GM18858 (cell line): Measurements from ENCODE around the gene WDR73.
A peak's percentile ranks its signal among the peaks of the same experiment; 100 is the strongest.
"Not testable (repeated sequence)": the region's sequence is repeated elsewhere in the genome, so short reads cannot be mapped to it uniquely, and the experiment has no call there.

Source experiments
- ATAC-seq: cut with Tn5 transposase; IDR thresholded peaks from one replicate; pipeline ENCODE4 v1.9.1; 2021; ENCODE audit not compliant: unreplicated experiment

The WDR73 gene

DNA sequence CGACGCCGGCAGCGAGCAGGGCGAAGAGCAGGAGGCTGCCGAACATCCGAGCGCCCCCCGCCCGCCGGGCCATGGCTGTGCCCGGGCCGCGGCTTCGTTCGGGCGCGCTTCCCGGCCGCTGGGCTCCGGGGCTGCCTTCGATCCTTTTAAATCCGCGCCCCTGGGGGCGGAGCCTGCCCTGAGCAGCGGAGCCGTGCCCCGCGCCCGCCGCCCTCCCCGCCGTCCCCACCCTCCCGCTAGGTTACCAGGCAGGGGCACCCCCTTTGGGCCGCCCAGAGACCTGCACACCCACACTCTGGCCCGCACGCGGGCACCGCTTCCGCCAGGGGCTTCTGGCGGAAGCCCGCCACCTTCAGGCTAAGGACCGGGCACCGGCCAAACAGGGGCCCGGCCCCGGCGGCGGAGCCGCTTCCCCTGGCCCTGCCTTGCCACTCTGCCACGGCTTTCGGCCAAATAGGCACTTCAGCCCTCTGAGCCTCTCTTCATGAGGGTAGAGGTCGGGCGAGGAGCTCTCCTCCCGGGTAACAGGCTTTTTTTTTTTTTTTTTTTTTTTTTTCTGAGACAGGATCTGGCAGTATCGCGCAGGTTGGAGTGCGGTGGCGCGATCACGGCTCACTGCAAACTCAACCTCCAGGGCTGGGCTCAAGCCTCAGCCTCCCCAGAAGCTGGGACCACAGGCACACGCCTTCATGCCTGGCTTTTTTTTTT, 4.2 kb upstream of the WDR73 start, which contains the start of gene NMB:
Gene NMB, minus strand, starts transcription at position 120 of the 708 bp plus-strand sequence. Its CDS starts 47 bp downstream, at position 73.
- ATAC-seq = peak; percentile 52

DNA sequence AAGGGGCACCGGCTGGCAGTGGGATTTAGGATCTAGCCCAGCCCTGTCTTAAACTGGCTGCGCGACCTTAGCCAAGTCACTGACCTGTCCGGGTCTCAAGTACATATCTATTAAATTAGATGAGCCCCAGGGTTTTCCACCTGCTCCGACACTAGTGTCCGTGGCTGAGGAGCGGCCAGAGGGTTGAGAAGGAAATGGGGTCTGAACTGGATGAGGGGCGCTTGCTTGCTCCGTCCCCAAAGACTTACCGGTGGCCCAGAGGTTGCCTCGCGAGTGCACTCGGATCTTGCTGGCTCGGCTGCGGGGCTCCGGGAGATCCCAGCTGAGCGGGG, 3.6 kb upstream of the WDR73 start:
- no peak for ATAC-seq

DNA sequence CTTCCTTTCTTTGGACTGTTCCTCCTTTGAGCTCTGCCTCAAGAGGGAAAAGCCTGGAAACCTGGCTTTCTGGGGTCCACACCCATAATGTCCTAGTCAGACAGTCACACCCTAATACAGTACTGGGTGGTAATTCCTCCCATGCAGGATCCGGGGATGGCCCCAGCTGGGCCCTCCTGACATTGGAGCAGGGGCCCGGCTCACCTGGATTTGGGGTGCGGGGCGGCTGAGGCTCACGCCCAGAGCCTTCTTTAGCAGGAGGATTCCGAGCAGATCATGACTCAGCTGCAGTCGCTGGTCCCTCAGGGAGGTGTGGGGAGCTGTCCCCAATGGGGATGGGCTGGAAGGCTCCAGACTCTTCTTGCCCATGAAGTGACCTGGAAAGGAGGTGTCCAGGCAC, 2.9 kb upstream of the WDR73 start:
- no peak for ATAC-seq

DNA sequence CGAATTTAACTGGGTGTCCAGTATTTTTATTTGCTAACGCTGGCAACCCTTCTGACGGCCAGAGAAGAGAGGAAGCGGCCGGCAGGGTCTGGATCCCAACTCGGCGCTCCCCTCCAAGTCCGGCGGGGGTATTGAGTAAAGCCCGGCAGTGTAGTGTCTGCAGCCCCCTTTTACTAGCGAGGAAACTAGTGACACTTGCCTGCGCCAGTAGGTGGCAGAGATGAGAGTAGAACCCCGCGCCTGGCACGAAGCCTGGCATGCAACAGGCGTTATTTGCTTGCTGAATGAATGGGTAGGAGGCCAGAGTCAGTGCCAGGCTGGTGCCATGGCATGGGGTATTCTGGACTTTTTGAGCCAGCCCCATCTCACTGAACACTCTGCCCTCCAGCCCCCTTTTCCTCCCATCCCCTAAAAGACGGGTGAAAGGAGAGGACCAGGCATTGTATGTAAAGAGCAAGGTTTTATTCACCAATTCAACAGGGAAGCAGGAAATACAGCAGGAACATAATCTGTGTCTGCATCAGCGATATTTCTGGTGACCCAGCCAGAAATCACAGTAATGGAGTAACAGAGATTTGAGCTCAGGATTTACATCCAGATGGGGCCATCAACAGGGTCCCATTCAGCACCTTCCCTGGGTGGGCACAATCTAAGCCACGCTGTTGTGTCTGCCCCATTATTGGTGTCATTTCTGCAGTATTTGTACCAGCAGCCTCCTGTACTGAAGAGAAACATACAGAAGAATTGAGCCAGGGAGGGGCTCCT, 788 bp upstream of the WDR73 start:
- ATAC-seq = no peak

DNA sequence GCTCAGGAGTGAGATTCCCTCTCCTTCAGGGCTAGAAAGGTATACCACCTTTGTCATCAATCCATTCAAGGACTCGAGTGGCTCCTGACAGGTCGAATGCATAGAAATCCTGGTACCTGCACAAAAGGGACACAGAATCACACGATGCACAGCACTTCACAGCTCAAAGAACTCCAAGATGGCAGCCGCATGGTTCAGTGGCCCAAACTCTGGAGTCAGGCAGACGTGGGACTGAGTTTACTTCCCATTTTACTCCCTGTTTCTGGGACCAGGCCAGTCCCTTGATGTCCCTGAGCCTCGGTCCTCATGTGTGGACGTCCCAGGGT, 536 bp downstream of the WDR73 start:
- no peak for ATAC-seq

DNA sequence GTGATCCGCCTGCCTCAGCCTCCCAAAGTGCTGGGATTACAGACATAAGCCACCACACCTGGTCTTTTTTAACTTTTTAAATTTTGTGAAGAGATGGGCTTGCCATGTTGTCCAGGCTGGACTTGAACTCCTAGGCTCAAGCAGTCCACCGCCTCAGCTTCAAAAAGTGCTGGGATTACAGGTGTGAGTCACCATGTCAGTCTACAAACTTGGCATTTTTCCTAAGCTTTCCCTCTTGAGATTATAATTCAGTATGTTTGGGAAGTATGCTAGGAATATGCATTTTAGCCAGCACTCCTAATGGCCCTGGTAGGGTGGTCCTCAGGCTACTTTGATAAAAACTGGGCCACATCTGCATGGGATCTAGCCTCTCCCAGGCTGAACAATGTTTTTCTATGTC, 4.4 kb downstream of the WDR73 start:
- ATAC-seq = no peak

DNA sequence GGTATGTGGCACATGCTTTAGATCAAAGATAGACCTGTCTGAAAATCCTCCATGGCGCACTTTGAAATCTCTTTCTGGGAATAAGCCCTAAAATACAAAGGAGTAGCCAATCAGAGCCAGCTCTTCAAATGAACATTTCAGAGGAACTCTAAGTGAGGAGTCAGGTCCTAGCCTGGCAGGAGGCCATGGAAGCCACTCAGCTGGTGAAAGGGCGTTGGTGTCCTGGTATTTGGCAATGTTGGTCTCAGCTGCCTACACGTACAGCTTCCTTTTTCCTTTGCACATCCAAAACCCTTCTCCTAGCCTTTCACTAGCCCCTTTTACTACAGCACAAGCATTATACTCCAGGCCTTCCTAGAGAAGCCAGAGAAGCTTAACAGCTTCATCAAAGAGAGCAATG, 5.5 kb downstream of the WDR73 start:
- no peak for ATAC-seq

DNA sequence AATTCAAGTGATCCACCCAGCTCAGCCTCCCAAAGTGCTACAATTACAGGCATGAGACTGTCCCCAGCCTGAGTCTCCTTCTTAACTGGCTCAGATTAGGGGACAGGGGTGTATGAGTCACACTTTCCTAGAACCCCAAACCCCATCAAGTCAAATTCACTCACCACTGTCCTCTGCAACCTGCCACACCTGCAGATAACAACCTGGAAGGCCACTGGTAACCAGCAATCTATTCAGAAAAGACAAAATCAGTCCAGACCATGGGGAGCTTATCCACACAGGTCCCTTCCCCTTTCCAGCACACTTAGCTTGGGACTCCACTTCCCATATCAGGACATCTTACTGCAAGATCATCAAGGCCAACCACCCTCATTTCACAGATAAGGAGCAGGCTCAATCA, 6.4 kb downstream of the WDR73 start:
- no peak for ATAC-seq

DNA sequence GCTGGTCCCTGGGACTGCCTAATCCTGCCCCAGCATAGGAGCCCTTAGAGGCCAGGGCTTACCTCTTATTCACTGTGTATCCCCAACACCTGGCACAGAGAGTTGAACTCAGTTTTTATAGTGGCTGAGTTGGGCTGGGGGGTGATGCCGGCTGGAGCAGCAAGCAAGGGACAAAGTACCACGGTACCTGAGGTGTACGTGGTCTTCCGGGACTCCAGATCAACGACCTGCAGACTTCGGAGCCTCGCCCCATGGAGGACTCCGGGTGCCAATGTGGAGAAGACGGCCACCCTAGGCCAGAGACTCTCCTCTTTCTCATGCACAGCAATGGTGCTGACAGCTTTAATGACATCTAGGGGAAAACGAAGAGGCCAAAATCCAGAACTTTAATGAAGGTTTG, 8.1 kb downstream of the WDR73 start:
- no peak for ATAC-seq

DNA sequence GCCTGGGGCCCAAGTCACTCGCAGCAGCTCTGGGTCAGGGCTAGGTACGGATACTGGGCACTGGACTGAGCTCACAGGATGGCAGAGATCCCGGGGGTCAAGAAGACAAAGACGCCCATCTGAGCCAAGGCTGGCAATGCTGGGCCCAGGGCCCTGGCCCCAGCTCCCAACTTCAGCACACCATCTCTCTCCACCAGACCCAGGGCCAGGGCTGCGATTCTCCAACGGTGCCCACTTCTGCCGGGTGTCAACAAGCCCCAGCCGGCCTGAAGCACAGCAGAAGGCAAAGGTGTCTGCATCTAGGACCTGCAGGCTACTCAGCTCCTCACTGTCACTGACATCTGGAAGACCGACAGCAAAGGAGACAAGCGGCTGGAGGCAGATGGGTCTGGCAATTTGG, 8.6 kb downstream of the WDR73 start:
- ATAC-seq = no peak

DNA sequence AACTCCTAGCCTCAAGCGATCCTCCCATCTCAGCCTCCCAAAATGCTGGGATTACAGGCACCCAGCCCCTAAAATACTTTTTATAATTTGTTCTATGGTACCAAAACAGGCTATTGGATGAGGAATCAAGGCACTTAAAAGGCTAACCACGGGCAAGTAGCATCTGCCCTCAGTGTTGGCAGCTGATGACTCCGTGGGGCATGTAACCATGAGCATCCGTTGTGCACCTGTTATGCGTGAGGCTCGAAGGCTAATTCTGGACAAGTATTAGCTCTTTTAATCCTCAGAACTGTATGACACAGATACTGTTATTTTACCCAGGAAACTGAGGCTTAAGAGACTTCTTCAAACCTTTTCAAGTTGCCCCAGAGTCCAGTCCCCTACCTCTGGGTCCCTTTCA, 10.2 kb downstream of the WDR73 start:
- no peak for ATAC-seq

DNA sequence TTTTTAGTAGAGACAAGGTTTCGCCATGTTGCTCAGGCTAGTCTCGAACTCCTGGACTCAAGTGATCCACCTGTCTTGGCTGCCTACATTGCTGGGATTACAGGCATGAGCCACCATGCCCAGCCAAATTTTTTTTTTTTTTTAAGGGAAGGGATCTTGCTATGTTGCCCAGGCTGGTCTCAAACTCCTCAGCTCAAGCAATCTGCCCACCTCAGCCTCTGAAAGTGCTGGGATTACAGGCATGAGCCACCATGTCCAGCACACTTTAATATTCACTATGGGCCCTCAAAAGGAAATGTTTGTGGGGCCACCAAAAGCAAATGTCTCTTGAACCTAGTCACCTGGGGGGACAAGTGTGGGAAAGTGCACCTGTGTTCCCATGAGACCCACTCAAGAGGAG, 11.4 kb downstream of the WDR73 start:
- not testable (repeated sequence) for ATAC-seq

DNA sequence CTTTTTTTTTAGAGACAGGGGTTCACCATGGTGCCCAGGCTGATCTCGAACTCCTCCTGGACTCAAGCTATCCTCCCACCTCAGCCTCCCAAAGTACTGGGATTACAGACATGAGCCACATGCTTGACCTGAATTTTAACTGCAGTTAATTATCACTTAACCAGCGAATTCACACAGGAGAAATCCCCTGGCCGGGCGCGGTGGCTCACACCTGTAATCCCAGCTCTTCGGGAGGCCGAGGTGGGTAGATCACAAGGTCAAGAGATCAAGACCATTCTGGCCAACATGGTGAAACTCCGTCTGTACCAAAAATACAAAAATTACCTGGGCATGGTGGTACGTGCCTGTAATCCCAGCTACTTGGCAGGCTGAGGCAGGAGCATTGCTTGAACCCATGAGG, 12.2 kb downstream of the WDR73 start:
- ATAC-seq = not testable (repeated sequence)

DNA sequence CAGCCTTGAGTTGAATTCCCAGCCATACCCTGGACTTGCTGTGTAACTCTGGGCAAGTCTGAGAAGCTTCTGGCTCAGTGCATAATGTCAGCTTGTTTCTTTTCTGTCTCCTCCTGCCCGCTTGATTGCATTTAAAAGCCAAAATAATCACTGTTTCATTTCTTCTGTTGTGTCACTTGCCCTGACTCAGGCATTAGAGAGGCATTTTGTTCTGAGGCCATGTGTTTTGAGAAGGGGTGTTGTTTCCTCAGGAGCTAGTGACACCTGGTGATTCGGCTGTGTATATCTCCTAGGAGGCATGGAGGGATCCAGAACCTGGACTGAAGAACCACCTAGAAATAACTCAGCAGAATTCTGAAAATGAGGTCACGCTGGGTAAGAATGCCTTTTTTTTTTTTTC, 16.0 kb downstream of the WDR73 start:
- no peak for ATAC-seq

DNA sequence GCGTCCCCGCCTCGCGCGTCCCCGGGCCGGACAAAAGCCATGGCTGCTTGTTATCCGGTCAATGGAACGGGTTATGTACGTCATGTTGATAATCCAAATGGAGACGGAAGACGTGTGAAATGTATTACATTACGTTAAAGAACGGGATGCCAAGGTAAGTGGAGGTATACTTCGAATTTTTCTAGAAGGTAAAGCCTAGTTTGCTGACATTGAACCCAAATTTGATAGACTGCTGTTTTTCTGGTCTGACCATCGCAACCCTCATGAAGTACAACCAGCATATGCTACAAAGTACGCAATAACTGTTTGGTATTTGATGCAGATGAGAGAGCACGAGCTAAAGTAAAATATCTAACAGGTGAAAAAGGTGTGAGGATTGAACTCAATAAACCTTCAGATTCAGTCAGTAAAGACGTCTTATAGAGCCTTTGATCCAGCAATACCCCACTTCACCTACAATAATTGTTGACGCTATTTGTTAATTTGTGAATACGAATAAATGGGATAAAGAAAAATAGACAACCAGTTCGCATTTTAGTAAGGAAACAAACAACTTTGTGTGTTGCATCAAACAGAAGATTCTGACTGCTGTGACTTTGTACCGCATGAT, 19.8 kb downstream of the WDR73 start:
- ATAC-seq = no peak

DNA sequence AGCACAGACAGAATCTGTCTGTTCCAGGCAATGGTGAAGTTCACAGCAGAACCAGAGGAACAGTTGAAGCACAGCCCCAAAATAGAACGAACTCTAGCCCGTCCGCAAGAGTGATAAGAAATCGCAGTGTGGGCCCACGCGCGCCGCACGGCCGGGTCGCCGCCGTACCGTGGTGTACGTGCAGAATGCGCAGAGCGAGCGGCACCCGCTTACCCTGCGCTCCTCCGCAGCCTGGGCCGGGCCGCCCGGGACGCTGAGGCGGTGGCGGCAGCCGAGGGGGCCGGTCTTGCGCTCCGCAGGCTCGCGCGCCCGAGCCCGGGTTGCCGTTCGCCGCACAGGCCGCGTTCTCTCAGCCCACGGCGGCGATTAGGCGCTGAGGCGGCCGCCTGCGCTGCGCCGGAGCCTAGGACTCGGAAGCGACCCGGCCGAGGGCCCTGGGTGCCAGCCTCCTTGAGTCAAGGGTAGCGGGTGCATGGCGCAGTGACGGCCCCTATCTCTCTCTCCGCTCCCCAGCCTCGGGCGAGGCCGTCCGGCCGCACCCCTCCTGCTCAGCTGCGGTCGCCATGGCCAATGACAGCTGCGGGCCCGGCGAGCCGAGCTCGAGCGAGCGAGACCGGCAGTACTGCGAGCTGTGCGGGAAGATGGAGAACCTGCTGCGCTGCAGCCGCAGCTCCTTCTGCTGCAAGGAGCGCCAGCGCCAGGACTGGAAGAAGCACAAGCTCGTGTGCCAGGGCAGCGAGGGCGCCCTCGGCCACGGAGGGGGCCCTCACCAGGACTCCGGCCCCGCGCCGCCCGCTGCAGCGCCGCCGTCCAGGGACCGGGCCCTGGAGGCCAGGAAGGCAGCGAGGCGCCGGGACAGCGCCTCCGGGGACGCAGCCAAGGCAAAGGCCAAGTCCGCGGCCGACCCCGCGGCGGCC, 20.5 kb downstream of the WDR73 start:
- peak; percentile 35 for ATAC-seq

DNA sequence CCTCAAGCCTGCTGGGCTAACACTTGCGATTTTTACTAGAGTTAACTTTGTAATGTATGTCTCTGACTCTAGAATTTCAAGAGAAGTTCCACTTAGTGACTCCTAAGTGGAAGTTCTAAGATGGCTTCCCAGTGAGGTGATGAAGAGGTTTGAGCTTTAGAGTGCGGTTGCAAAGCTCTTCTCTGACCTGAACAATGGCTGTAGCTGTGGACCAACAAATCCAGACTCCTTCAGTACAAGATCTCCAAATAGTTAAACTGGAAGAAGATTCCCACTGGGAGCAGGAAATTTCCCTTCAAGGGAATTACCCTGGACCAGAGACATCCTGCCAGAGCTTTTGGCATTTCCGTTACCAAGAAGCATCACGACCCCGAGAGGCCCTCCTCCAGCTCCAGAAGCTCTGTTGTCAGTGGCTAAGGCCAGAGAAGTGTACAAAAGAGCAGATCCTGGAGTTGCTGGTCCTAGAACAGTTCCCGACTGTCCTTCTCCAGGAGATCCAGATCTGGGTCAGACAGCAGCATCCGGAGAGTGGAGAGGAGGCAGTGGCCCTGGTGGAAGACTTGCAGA, 22.3 kb downstream of the WDR73 start:
- no peak for ATAC-seq

DNA sequence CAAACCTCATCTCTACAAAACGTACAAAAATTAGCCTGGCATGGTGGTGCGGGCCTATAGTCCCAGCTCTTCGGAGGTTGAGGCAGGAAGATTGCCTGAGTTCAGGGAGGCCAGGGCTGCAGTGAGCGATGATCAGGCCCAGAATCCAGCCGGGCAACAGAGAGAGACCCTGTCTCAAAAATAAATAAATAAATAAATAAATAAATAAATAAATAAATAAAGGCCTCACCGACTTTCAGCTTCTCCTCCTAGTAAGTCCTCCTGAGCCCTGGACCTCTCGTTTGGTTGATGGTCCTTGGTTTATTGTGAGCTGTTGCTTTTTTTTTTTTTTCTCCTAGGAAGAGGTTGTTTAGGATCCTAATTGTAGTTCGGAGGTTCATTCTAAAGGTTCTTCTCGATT, 25.1 kb downstream of the WDR73 start:
- no peak for ATAC-seq

DNA sequence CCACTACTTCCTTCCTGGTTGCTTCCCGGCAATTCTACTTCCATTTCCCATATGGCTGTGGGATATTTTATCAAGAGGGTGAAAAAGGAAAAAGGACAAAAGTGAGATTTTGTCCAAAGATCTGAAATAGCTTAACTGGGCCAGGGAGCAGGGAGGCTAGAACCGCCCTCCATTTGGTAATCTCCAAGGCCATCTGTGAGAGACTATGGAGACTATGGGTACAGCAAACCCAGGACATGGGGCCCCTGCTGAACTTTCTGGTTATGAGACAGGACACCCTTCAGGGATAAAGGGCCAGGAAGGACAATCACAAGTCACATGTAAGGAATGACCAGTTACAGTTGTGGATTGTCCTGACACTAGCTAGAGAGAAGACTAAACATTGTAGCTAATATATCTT, 29.0 kb downstream of the WDR73 start:
- ATAC-seq = no peak

DNA sequence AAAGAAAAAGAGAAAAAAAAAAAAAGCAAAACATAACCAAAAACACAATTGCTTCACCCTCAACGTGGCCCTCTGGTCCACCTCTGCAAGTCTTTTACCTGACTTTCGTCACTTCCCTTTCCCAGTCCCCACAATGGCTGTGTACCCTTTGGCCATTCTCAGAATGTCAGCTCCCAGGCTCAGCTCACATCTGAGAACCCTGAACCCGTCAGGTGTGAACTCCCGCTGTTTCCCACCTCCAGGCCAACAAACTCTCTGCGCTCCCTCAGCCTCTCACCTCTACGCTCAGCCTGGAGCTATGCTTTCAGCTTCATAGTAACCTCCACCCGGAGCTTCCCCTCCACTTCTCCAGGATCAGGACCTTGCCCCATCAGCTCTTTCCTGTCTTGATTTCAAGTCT, 29.7 kb downstream of the WDR73 start:
- ATAC-seq = no peak

DNA sequence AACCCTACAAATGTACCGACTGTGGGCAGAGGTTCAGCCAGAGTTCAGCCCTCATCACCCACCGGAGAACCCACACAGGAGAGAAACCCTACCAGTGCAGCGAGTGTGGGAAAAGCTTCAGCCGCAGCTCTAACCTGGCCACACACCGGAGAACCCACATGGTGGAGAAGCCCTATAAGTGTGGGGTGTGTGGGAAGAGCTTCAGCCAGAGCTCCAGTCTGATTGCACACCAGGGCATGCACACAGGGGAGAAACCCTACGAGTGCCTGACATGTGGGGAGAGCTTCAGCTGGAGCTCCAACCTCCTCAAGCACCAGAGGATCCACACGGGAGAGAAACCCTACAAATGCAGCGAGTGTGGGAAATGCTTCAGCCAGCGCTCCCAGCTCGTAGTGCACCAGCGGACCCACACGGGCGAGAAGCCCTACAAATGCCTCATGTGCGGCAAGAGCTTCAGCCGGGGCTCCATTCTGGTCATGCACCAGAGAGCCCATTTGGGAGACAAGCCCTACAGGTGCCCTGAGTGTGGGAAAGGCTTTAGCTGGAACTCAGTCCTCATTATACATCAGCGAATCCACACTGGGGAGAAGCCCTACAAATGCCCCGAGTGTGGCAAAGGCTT, 32.6 kb downstream of the WDR73 start:
- ATAC-seq = no peak
